GM12878 (cell line): ENCODE measurements around the gene FTHL17. TPM values are rescaled to one million over a fixed set of nuclear protein-coding genes. Genes with fewer than 3 reads are reported as not detected.

Source experiments
- ATAC-seq: fragments of 200-7000 bp; cut with Tn5 transposase; 3 replicates; pipeline ENCODE4 v1.9.1; 2020; ENCODE audit warnings: mild to moderate bottlenecking, moderate library complexity
- BruUV-seq: library from RNA; stranded (reverse); fragments of 400-500 nt; replicated peaks from 2 replicates; lab custom pipeline; 2021; lab: Mats Ljungman, UMichigan
- CTCF ChIA-PET: fragments of 300-600 bp; sonication (Branson Sonifier 250); formaldehyde crosslinking; extraction: SDS; loops from one replicate; lab custom pipeline; 2021; ENCODE audit warnings: inconsistent platforms; lab: Yijun Ruan, JAX
- POLR2A ChIA-PET: fragments of 350-600 bp; formaldehyde crosslinking; extraction: SDS; loops from one replicate; lab custom pipeline; 2021; ENCODE audit warnings: inconsistent platforms; lab: Charles Lee
- RAD21 ChIA-PET: fragments of 300-600 bp; sonication (Branson Sonifier 250); formaldehyde crosslinking; loops from one replicate; lab custom pipeline; 2023; ENCODE audit warnings: antibody characterized with exemption; ENCODE audit not compliant: unreplicated experiment; lab: Charles Lee
- SMC1A ChIA-PET: fragments of 300-600 bp; sonication (Branson Sonifier 250); formaldehyde crosslinking; loops from one replicate; lab custom pipeline; 2023; ENCODE audit not compliant: unreplicated experiment, uncharacterized antibody; lab: Charles Lee
- DNase-seq: peaks from one replicate; pipeline ENCODE4 v3.0.0-alpha.2; 2011; ENCODE audit warnings: low read depth, low spot score
- FAIRE-seq: peaks from 3 replicates; lab custom pipeline; 2011; peaks lifted over from hg19 to GRCh38; lab: Jason Lieb, UNC
- H2AFZ ChIP-seq: 2 replicates; pipeline ENCODE4 v1.6.0; 2011; ENCODE audit warnings: low read depth, low read length, control low read depth; ENCODE audit not compliant: control insufficient read depth
- H3K27ac ChIP-seq: 2 replicates; pipeline ENCODE4 v1.5.1; 2011; ENCODE audit warnings: control low read depth; ENCODE audit not compliant: control insufficient read depth, insufficient read depth
- H3K27me3 ChIP-seq, 2 experiments: replicated peaks in 1 of 2; 2 replicates each; pipeline versions ENCODE4 v1.6.0 to v1.6.1; 2011; ENCODE audit warnings: low read length in 1 of 2; ENCODE audit not compliant: control insufficient read depth in 2 of 2, insufficient read depth in 2 of 2
- H3K36me3 ChIP-seq, 2 experiments: 2 replicates each; pipeline ENCODE4 v1.5.1; 2011; ENCODE audit warnings: low read length in 1 of 2; ENCODE audit not compliant: control insufficient read depth in 2 of 2, insufficient read depth in 2 of 2
- H3K4me1 ChIP-seq: 2 replicates; pipeline ENCODE4 v1.6.1; 2011; ENCODE audit warnings: mild to moderate bottlenecking, low read length, moderate library complexity, mixed read lengths; ENCODE audit not compliant: control insufficient read depth, insufficient read depth
- H3K4me2 ChIP-seq: 2 replicates; pipeline ENCODE4 v1.6.0; 2011; ENCODE audit warnings: control low read depth; ENCODE audit not compliant: control insufficient read depth, insufficient read depth
- H3K4me3 ChIP-seq: fragments of 200-600 bp; sonication (generic); 2 replicates; pipeline ENCODE4 v1.5.1; 2016
- H3K79me2 ChIP-seq: 2 replicates; pipeline ENCODE4 v1.6.0; 2011; ENCODE audit warnings: low read length; ENCODE audit not compliant: control insufficient read depth, insufficient read depth
- H3K9ac ChIP-seq: 2 replicates; pipeline ENCODE4 v1.8.0; 2011; ENCODE audit warnings: low read length, control low read depth, mixed read lengths; ENCODE audit not compliant: control insufficient read depth, insufficient read depth
- H3K9me3 ChIP-seq: replicated peaks from 3 replicates; pipeline ENCODE4 v1.5.1; 2011; ENCODE audit warnings: mild to moderate bottlenecking, low read length; ENCODE audit not compliant: control insufficient read depth, insufficient read depth
- H4K20me1 ChIP-seq: 2 replicates; pipeline ENCODE4 v1.6.0; 2011; ENCODE audit not compliant: control insufficient read depth, insufficient read depth
- CEBPB ChIP-seq, 2 experiments: fragments of 150-350 bp in 1 of 2; IDR thresholded peaks; 2 replicates each; pipeline ENCODE4 v1.6.1; 2012 to 2014; ENCODE audit warnings: low read depth in 2 of 2, low read length in 2 of 2, borderline replicate concordance in 1 of 2, inconsistent platforms in 1 of 2
- CTCF ChIP-seq, 3 experiments: IDR thresholded peaks in 2 of 3; conservative IDR thresholded peaks in 1 of 3; 2 replicates each; pipeline ENCODE4 v1.5.1; 2011; ENCODE audit warnings: low read depth in 3 of 3, low read length in 3 of 3, mild to moderate bottlenecking in 3 of 3, control low read depth in 2 of 3, moderate library complexity in 2 of 3, inconsistent platforms in 1 of 3, mixed read lengths in 1 of 3; ENCODE audit not compliant: control insufficient read depth in 2 of 3, insufficient read depth in 1 of 3; ENCODE audit errors: extremely low read depth in 1 of 3
- DPF2 ChIP-seq: fragments of 450-650 bp; IDR thresholded peaks from 2 replicates; pipeline ENCODE4 v1.6.1; 2017; ENCODE audit warnings: mild to moderate bottlenecking
- ESRRA ChIP-seq: IDR thresholded peaks from 2 replicates; pipeline ENCODE4 v1.6.1; 2012; ENCODE audit warnings: mild to moderate bottlenecking, low read length, improper control_type of control experiment
- IRF3 ChIP-seq: fragments of 450-650 bp; IDR thresholded peaks from 2 replicates; pipeline ENCODE4 v1.6.1; 2014; ENCODE audit warnings: mild to moderate bottlenecking
- NFIC ChIP-seq: IDR thresholded peaks from 2 replicates; pipeline ENCODE4 v1.6.1; 2012; ENCODE audit warnings: low read depth, mild to moderate bottlenecking, inconsistent platforms, low read length, moderate library complexity
- NFYB ChIP-seq: IDR thresholded peaks from 2 replicates; pipeline ENCODE4 v1.6.1; 2011; ENCODE audit warnings: low read depth, mild to moderate bottlenecking, low read length, improper control_type of control experiment, moderate library complexity; ENCODE audit not compliant: insufficient read depth
- POU2F2 ChIP-seq: IDR thresholded peaks from 3 replicates; pipeline ENCODE4 v1.6.1; 2011; ENCODE audit warnings: low read depth, mild to moderate bottlenecking, low read length, borderline replicate concordance
- RAD21 ChIP-seq: IDR thresholded peaks from 2 replicates; pipeline ENCODE4 v1.6.1; 2011; ENCODE audit warnings: mild to moderate bottlenecking, low read depth, low read length, moderate library complexity; ENCODE audit not compliant: insufficient read depth
- RCOR1 ChIP-seq: conservative IDR thresholded peaks from 2 replicates; pipeline ENCODE4 v1.6.1; 2012; ENCODE audit warnings: low read depth, low read length, improper control_type of control experiment
- SMC3 ChIP-seq: IDR thresholded peaks from 2 replicates; pipeline ENCODE4 v1.6.1; 2011; ENCODE audit warnings: low read length, improper control_type of control experiment, borderline replicate concordance
- SREBF1 ChIP-seq: IDR thresholded peaks from 2 replicates; pipeline ENCODE4 v1.6.1; 2012; ENCODE audit warnings: mild to moderate bottlenecking, low read length
- STAT3 ChIP-seq: IDR thresholded peaks from 2 replicates; pipeline ENCODE4 v1.6.1; 2011; ENCODE audit warnings: low read depth, low read length, improper control_type of control experiment
- TAF1 ChIP-seq: IDR thresholded peaks from 2 replicates; pipeline ENCODE4 v1.6.1; 2011; ENCODE audit warnings: mild to moderate bottlenecking, low read depth, low read length, borderline replicate concordance
- USF2 ChIP-seq: IDR thresholded peaks from 2 replicates; pipeline ENCODE4 v1.6.1; 2011; ENCODE audit warnings: low read depth, low read length, improper control_type of control experiment, borderline replicate concordance
- YY1 ChIP-seq: IDR thresholded peaks from 2 replicates; pipeline ENCODE4 v1.6.1; 2011; ENCODE audit warnings: low read depth, mild to moderate bottlenecking, low read length
- WGBS: methylation state at CpG from one replicate; pipeline ENCODE4 v1.1.6; 2016; ENCODE audit warnings: low lambda C conversion rate; ENCODE audit not compliant: insufficient replicate concordance, insufficient coverage; ENCODE audit errors: missing lambda C conversion rate; 5-methylcytosine and 5-hydroxymethylcytosine counted together
- in situ Hi-C: fragments of 300-500 bp; cut with MboI; formaldehyde crosslinking; loops from 9 replicates; pipeline ENCODE4 v1.14.3; 2018; ENCODE audit warnings: mixed read lengths
- intact Hi-C: fragments of 100-400 bp; cut with micrococcal nuclease; formaldehyde crosslinking; loops from one replicate; pipeline ENCODE4 v1.14.2; 2022; ENCODE audit not compliant: unreplicated experiment
- polyA plus RNA-seq, 11 experiments: library from polyadenylated mRNA; depleted of rRNA in 4 of 11; unstranded in 6 of 11; stranded (reverse) in 5 of 11; fragments of >200 nt; fragmentation: Nextera tagmentation in 4 of 11; fragmentation: Illumina TruSeq in 1 of 11; extraction: Ambion mirVana in 4 of 11; extraction: Trizol in 1 of 11; gene quantifications; 1 replicate in 1 of 11; 2 replicates in 10 of 11; pipeline versions ENCODE4 v1.2.1 to v1.2.3, GENCODE V29; 2011 to 2016; ENCODE audit warnings: inconsistent platforms in 2 of 11, missing spikeins in 2 of 11, low read depth in 1 of 11
- total RNA-seq, 4 experiments: library from RNA; depleted of rRNA in 3 of 4; stranded (reverse); fragments of >200 nt in 3 of 4; fragmentation: Illumina TruSeq in 1 of 4; extraction: Trizol in 1 of 4; gene quantifications; 2 replicates each; pipeline versions ENCODE4 v1.2.1 to v1.2.3, GENCODE V29; 2013 to 2021

Gene FTHL17
- total and polyA plus RNA-seq, 10 of the 15 experiments (the other 5 are each of a cell fraction or from before 2014, with no cell fraction given), result not detected

GRCh38 chrX:31036895-31037294 lies 34.9 kb downstream of the FTHL17 start:
- ChIA-PET RAD21 (interaction anchor here (1.0 to 6.2 kb wide), 22 partner anchors 10 to 623 kb away, joined by 3 to 127 read pairs (median 6); no protein-coding TSS in a partner anchor), SMC1A (interaction anchor here (0.9 to 11.6 kb wide), 34 partner anchors 10 to 620 kb away, joined by 3 to 213 read pairs (median 6); no protein-coding TSS in a partner anchor), POLR2A (interaction anchor here (0.8 kb wide), 1 partner anchor 177 kb away, joined by 4 read pairs; no protein-coding TSS in a partner anchor), CTCF (interaction anchor here (0.6 to 8.8 kb wide), 56 partner anchors 9 to 688 kb away, joined by 3 to 187 read pairs (median 5); no protein-coding TSS in a partner anchor)
- in situ Hi-C loops, result loop anchor here (5.0 to 10.0 kb wide), 3 partner anchors 260 to 620 kb away; no protein-coding TSS in a partner anchor
- Histone ChIP-seq H3K9me3 (no peaks in the 10 kb centered on the region), H4K20me1 (no peaks in the 10 kb centered on the region), H2AFZ (peak overlapping the region; percentile 6; the same call in 1 of the 2 replicates), H3K27me3 (no peaks in the 10 kb centered on the region), H3K4me3 (no peak overlapping the region), H3K36me3 (no peaks in the 10 kb centered on the region), H3K4me1 (no peaks in the 10 kb centered on the region), H3K9ac (no peak overlapping the region), H3K27ac (no peak overlapping the region), H3K4me2 (no peak overlapping the region), H3K79me2 (no peaks in the 10 kb centered on the region)
- WGBS, result 0% methylated on average over 3 of the region's 3 CpGs
- ATAC-seq, result peak; percentile 85
- TF ChIP-seq ESRRA (no peak), RAD21 (peak; percentile 78), IRF3 (no peak), NFYB (no peak), POU2F2 (0 out of 3 replicates have a peak, but pooled peaks have one; percentile 11), TAF1 (no peak), SMC3 (peak; percentile 76), STAT3 (no peak), YY1 (0 out of 2 replicates have a peak, but pooled peaks have one; percentile 45), DPF2 (no peak), NFIC (no peak), SREBF1 (no peak), CTCF (IDR thresholded peaks at IDR 0.05 in 2 of 3, conservative IDR thresholded peaks at IDR 0.05 in 1 of 3; ENCODE audit: control insufficient read depth in 2 of 3, extremely low read depth in 1 of 3, insufficient read depth in 1 of 3, low read depth in 3 of 3, low read length in 3 of 3) (peak; percentile 76 to 81 (median 79); a peak in 5 of 6 replicates), USF2 (no peak), RCOR1 (no peak), CEBPB (IDR thresholded peaks at IDR 0.05; ENCODE audit: borderline replicate concordance in 1 of 2, low read depth in 2 of 2, low read length in 2 of 2) (no peak)
- no peak for FAIRE-seq
- BruUV-seq, result no TSS peak
- intact Hi-C loops, result loop anchor here (2.0 to 5.0 kb wide), 2 partner anchors 300 to 388 kb away; no protein-coding TSS in a partner anchor
- no peak for DNase-seq
